Upper lobe of left lung (tissue), 6 donors: Measurements from ENCODE around the gene SRP14. TPM values are rescaled to one million over a fixed set of nuclear protein-coding genes. Genes with fewer than 3 reads are reported as not detected.

Source experiments
- ATAC-seq, 2 donors: fragments of 200-7000 bp; cut with Tn5 transposase; one replicate each; pipeline ENCODE4 v1.9.1; 2022; ENCODE audit warnings: mild to moderate bottlenecking in 2 of 2, moderate library complexity in 2 of 2; ENCODE audit not compliant: low FRiP score in 2 of 2
- DNase-seq, 2 donors: peaks; one replicate each; pipeline ENCODE4 v3.0.0-alpha.2; 2019 to 2020
- H3K27ac ChIP-seq, 4 donors: fragments of 200-600 bp; sonication (generic); one replicate each; pipeline ENCODE4 v1.5.1; 2016 to 2019
- H3K27me3 ChIP-seq, 4 donors: fragments of 200-600 bp; sonication (generic); one replicate each; pipeline ENCODE4 v1.5.1; 2017 to 2019
- H3K36me3 ChIP-seq, 4 donors: fragments of 200-600 bp; sonication (generic); one replicate each; pipeline ENCODE4 v1.5.1; 2016 to 2019
- H3K4me1 ChIP-seq, 4 donors: fragments of 200-600 bp; sonication (generic); one replicate each; pipeline ENCODE4 v1.5.1; 2018 to 2019
- H3K4me3 ChIP-seq, 4 donors: fragments of 200-600 bp; sonication (generic); one replicate each; pipeline ENCODE4 v1.5.1; 2017 to 2019; ENCODE audit warnings: mild to moderate bottlenecking in 2 of 4, moderate library complexity in 1 of 4
- H3K9me3 ChIP-seq, 4 donors: fragments of 200-600 bp; sonication (generic); one replicate each; pipeline ENCODE4 v1.5.1; 2018 to 2019
- EP300 ChIP-seq, 4 donors: sonication (generic); formaldehyde crosslinking; IDR thresholded peaks; one replicate each; pipeline ENCODE4 v1.5.1; 2017; ENCODE audit warnings: antibody characterized with exemption in 4 of 4, control low read depth in 2 of 4
- POLR2A ChIP-seq, 4 donors: fragments of 450-650 bp; IDR thresholded peaks; one replicate each; pipeline ENCODE4 v1.5.1; 2016 to 2017; ENCODE audit warnings: antibody characterized with exemption in 4 of 4, mild to moderate bottlenecking in 2 of 4
- POLR2AphosphoS5 ChIP-seq, 2 donors: sonication (generic); formaldehyde crosslinking; IDR thresholded peaks; one replicate each; pipeline ENCODE4 v1.5.1; 2017; ENCODE audit warnings: antibody characterized with exemption in 2 of 2
- WGBS, 2 donors: methylation state at CpG; one replicate each; pipeline ENCODE4 v1.1.5; 2017 to 2018; 5-methylcytosine and 5-hydroxymethylcytosine counted together
- total RNA-seq, 6 donors: library from RNA; depleted of rRNA in 4 of 6; stranded (reverse); fragments of >200 nt in 4 of 6; gene quantifications; one replicate each; pipeline versions ENCODE4 v1.1.0 to v1.2.1, GENCODE V29; 2016 to 2021
- TF ChIP-seq, protein P1 (sequence below), 6 experiments: fragments of 450-650 bp in 4 of 6; fragments of 200-600 bp in 2 of 6; sonication (generic) in 2 of 6; IDR thresholded peaks; one replicate each; pipeline ENCODE4 v1.5.1; 2016 to 2019; ENCODE audit warnings: antibody characterized with exemption in 6 of 6
- donor health status: DM: no; HTN: no; CAD: no; lungs with moderate emphysema.
- donor health status: DM: no; HTN: yes; CAD: no; lungs with severe emphysema.

Gene SRP14
- total RNA-seq, 6 donors from 2014 or later: 55.5 to 342 (median 191) TPM

DNA sequence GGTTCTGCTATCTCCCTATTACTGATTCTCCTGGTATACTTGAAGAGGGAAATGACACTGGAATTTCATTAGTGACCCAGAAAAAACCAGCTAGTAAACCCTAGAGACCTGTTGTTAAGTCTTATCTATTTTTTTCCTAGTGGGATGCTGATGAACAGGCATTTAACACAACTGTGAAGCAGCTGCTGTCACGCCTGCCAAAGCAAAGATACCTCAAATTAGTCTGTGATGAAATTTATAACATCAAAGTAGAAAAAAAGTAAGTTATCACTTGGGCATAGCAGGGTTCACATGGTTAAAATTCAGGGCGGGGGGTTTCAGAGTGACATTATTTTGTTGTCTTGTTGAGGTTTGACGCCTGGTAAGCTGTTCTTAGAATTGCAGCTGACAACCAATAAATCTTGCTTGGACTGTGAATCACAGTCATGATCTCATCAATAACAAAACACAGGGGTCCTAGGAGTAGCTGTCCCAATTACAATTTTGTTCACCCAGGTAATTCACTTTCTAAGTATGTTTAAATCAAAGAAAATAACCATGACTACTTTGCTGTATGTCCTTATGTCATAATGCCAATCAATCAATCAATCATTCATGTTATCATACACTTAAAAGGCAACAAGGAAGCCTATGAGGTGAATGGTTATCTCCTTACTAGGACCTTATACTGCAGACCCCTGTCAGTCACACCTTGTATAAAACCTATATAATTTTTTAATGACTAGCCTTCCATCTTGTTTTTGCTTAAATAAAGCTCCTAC, 4.6 kb downstream of the SRP14 start:
- H3K9me3 ChIP-seq: no peaks in the 10 kb centered on the region
- DNase-seq: no peak
- H3K4me1 ChIP-seq: peaks cover 7 to 23% (median 14%) of the 10 kb centered on the region in 4 donors
- TF ChIP-seq EP300 (IDR thresholded peaks at IDR 0.05) (no peak), POLR2A (IDR thresholded peaks at IDR 0.05) (no peak), POLR2AphosphoS5 (IDR thresholded peaks at IDR 0.05) (no peak)
- TF ChIP-seq, protein P1, sequence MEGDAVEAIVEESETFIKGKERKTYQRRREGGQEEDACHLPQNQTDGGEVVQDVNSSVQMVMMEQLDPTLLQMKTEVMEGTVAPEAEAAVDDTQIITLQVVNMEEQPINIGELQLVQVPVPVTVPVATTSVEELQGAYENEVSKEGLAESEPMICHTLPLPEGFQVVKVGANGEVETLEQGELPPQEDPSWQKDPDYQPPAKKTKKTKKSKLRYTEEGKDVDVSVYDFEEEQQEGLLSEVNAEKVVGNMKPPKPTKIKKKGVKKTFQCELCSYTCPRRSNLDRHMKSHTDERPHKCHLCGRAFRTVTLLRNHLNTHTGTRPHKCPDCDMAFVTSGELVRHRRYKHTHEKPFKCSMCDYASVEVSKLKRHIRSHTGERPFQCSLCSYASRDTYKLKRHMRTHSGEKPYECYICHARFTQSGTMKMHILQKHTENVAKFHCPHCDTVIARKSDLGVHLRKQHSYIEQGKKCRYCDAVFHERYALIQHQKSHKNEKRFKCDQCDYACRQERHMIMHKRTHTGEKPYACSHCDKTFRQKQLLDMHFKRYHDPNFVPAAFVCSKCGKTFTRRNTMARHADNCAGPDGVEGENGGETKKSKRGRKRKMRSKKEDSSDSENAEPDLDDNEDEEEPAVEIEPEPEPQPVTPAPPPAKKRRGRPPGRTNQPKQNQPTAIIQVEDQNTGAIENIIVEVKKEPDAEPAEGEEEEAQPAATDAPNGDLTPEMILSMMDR (IDR thresholded peaks at IDR 0.05): no peak
- H3K36me3 ChIP-seq: peaks cover 47 to 82% (median 55%) of the 10 kb centered on the region in 4 donors
- 85 to 92% methylated on average over 3 of the region's 3 CpGs for WGBS, 2 donors
- no peaks in the 10 kb centered on the region for H3K27me3 ChIP-seq
- H3K4me3 ChIP-seq: no peak overlapping the region
- no peak for ATAC-seq
- H3K27ac ChIP-seq: no peak overlapping the region

DNA sequence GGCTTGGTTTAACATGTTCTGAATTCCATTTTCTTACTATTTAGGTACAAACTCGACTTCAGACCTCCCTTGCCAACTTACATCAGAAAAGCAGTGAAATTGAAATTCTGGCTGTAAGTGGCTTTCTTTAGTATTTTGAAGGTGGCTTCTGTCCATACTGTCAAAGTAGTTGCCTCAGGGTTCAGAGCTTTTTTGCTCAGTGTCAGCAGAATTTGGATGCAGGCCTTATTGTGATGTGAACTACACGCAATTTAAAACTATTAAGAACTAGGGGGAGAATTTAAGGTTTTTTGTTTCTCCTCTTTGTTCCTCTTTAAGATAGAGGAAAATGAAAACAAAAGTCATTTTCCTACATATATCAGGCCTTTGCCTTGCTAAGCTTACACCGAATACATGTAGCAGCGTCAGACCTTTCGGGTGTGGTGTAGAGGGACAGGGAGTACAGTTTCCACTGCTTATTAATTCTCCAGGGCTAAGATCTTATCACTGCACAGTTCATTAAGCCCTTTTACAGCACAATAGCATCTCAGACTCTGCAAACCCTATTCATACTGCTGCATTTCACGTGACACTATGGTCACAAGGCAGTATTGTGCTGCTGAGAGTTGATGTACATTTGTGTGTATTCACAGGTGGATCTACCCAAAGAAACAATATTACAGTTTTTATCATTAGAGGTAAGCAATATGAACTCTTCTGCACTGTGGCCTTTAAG, 6.7 kb downstream of the SRP14 start:
- peak overlapping the region in 3 of 4 donors; percentile 3 to 64 (median 43) for H3K27ac ChIP-seq
- H3K4me3 ChIP-seq: no peak overlapping the region
- TF ChIP-seq EP300 (IDR thresholded peaks at IDR 0.05) (no peak), POLR2A (IDR thresholded peaks at IDR 0.05) (no peak), POLR2AphosphoS5 (IDR thresholded peaks at IDR 0.05) (no peak)
- TF ChIP-seq, protein P1 (IDR thresholded peaks at IDR 0.05): no peak
- H3K36me3 ChIP-seq: peaks cover 47 to 97% (median 58%) of the 10 kb centered on the region in 4 donors
- no peak for ATAC-seq
- H3K9me3 ChIP-seq: no peaks in the 10 kb centered on the region
- H3K4me1 ChIP-seq: peaks cover 0 to 17% (median 5%) of the 10 kb centered on the region in 4 donors
- 71 to 77% methylated on average over 6 of the region's 6 CpGs for whole genome bisulfite sequencing, 2 donors
- H3K27me3 ChIP-seq: no peaks in the 10 kb centered on the region
- no peak for DNase-seq

DNA sequence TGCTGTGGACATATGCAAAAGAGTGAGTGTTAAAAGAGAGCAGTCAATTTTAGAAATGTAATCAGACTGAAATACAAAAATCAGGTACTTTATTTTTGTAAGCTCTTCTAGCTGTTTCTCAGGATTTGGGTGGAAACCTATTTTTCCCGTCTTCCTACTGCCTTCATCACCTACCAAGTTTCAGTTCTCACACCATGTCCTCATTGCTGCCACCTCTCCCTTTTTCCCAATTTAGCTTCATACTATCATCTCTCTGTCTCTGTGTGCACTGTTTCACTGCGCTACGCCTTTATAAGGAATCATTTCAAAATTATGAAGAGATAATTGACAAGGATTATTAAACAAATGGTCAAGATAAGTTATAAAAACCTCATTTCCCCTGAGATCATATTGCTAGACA, 7.7 kb downstream of the SRP14 start:
- H3K27ac ChIP-seq: peak overlapping the region in 2 of 4 donors; percentile 3 to 64
- H3K27me3 ChIP-seq: no peaks in the 10 kb centered on the region
- H3K4me3 ChIP-seq: no peak overlapping the region
- ATAC-seq (no peak), DNase-seq (no peak)
- H3K36me3 ChIP-seq: peaks cover 42 to 97% (median 53%) of the 10 kb centered on the region in 4 donors
- WGBS, 2 donors: 91 to 95% methylated on average over 3 of the region's 3 CpGs
- peaks cover 0 to 10% (median under 1%) of the 10 kb centered on the region in 4 donors for H3K4me1 ChIP-seq
- TF ChIP-seq EP300 (IDR thresholded peaks at IDR 0.05) (no peak), POLR2AphosphoS5 (IDR thresholded peaks at IDR 0.05) (no peak), POLR2A (IDR thresholded peaks at IDR 0.05) (no peak)
- TF ChIP-seq, protein P1 (IDR thresholded peaks at IDR 0.05): no peak
- H3K9me3 ChIP-seq: no peaks in the 10 kb centered on the region

DNA sequence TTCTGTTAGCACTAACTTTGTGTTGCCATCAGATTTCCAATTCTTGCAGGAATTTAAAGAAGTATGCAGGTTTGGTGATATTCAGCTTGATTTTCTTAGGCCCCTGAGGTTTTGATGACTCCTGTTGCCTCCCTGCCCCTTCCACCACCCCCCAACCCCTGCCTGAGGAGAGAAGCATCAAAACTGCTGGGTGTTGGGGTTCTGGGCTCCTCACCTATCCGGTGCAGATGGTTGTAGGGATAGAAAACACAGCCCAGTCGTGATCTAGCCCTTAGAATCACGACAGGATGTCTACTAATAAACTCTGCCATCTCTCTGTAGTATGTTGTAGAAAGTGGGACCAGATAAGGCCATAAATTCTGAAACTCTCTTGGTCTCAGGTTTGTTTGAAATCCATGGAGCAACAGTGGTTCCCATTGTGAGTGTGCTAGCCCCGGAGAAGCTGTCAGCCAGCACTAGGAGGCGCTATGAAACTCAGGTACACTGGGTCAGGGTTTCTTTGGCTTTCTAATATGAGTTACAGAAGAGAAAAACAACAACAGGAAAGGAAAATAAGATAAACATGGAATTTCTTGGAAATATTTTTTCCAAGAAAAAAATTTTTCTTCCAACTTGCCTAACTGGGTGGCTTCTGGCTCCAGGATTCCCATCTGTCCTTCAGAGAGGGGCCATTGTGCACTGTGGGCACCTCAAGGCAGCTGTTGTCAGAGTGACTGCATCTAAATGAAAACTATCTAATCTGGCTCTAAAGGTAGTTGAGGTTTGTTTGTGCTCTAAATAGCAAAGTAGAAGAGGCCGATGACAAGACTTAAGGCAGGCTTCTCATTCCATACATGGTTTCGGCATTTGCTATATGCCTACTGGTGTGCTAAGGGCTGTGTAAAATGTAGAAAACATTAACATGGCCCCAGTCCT, 8.7 kb downstream of the SRP14 start:
- ATAC-seq: no peak
- peaks cover 35 to 97% (median 51%) of the 10 kb centered on the region in 4 donors for H3K36me3 ChIP-seq
- no peak overlapping the region for H3K4me3 ChIP-seq
- DNase-seq: no peak
- TF ChIP-seq, protein P1 (IDR thresholded peaks at IDR 0.05): peak in 2 of 6 experiments; percentile 14 to 15
- TF ChIP-seq POLR2AphosphoS5 (IDR thresholded peaks at IDR 0.05) (no peak), EP300 (IDR thresholded peaks at IDR 0.05) (no peak), POLR2A (IDR thresholded peaks at IDR 0.05) (no peak)
- WGBS, 2 donors: 76 to 81% methylated on average over 7 of the region's 7 CpGs
- peak overlapping the region in 1 of 4 donors; percentile 79 for H3K27ac ChIP-seq
- no peaks in the 10 kb centered on the region for H3K9me3 ChIP-seq
- peaks cover 0 to 10% (median 0%) of the 10 kb centered on the region in 4 donors for H3K4me1 ChIP-seq
- no peaks in the 10 kb centered on the region for H3K27me3 ChIP-seq
